Keratinocyte (primary cell): Measurements from ENCODE around the gene INPP5E. TPM values are rescaled to one million over a fixed set of nuclear protein-coding genes. Genes with fewer than 3 reads are reported as not detected.

ENCODE experiments used
- DNase-seq: peaks from one replicate; pipeline ENCODE4 v3.0.0-alpha.2; 2011; ENCODE audit warnings: low read depth, missing footprints, low spot score
- FAIRE-seq: peaks from 2 replicates; lab custom pipeline; 2011; peaks lifted over from hg19 to GRCh38; lab: Jason Lieb, UNC
- H2AFZ ChIP-seq: 2 replicates; pipeline ENCODE4 v1.6.0; 2012; ENCODE audit warnings: low read length, control low read depth, inconsistent platforms; ENCODE audit not compliant: control insufficient read depth
- H3K27ac ChIP-seq: 2 replicates; pipeline ENCODE4 v1.5.1; 2011; ENCODE audit warnings: low read length; ENCODE audit not compliant: control insufficient read depth, insufficient read depth
- H3K27me3 ChIP-seq: 3 replicates; pipeline ENCODE4 v1.6.0; 2011; ENCODE audit warnings: low read length; ENCODE audit not compliant: control insufficient read depth, insufficient read depth; ENCODE audit errors: extremely low read depth
- H3K36me3 ChIP-seq, 2 experiments: 2 replicates in 1 of 2; 3 replicates in 1 of 2; pipeline ENCODE4 v1.5.1; 2011; ENCODE audit warnings: low read length in 2 of 2, mild to moderate bottlenecking in 1 of 2; ENCODE audit not compliant: control insufficient read depth in 2 of 2, insufficient read depth in 2 of 2; ENCODE audit errors: extremely low read depth in 1 of 2
- H3K4me1 ChIP-seq: 3 replicates; pipeline ENCODE4 v1.5.1; 2011; ENCODE audit warnings: low read length; ENCODE audit not compliant: control insufficient read depth, insufficient read depth; ENCODE audit errors: extremely low read depth
- H3K4me2 ChIP-seq: 3 replicates; pipeline ENCODE4 v1.6.0; 2011; ENCODE audit warnings: low read depth, low read length; ENCODE audit not compliant: control insufficient read depth, insufficient read depth; ENCODE audit errors: extremely low read depth
- H3K4me3 ChIP-seq, 3 experiments: fragments of 200-600 bp in 1 of 3; sonication (generic) in 1 of 3; 2 replicates in 2 of 3; 3 replicates in 1 of 3; pipeline ENCODE4 v1.5.1; 2011 to 2016; ENCODE audit warnings: low read length in 3 of 3, mild to moderate bottlenecking in 3 of 3, control low read depth in 2 of 3, inconsistent platforms in 1 of 3, low read depth in 1 of 3, mixed read lengths in 1 of 3, mixed run types in 1 of 3, moderate library complexity in 1 of 3; ENCODE audit not compliant: control insufficient read depth in 2 of 3, insufficient read depth in 2 of 3; ENCODE audit errors: extremely low read depth in 1 of 3
- H3K79me2 ChIP-seq: 2 replicates; pipeline ENCODE4 v1.6.0; 2012; ENCODE audit warnings: low read length; ENCODE audit not compliant: control insufficient read depth, insufficient read depth
- H3K9ac ChIP-seq: 3 replicates; pipeline ENCODE4 v1.6.0; 2011; ENCODE audit warnings: low read length; ENCODE audit not compliant: control insufficient read depth, insufficient read depth; ENCODE audit errors: extremely low read depth
- H3K9me1 ChIP-seq: 3 replicates; pipeline ENCODE4 v1.6.0; 2011; ENCODE audit warnings: low read length; ENCODE audit not compliant: control insufficient read depth, insufficient read depth; ENCODE audit errors: extremely low read depth
- H3K9me3 ChIP-seq: 2 replicates; pipeline ENCODE4 v1.5.1; 2012; ENCODE audit warnings: low read depth, low read length; ENCODE audit not compliant: control insufficient read depth
- H4K20me1 ChIP-seq: 3 replicates; pipeline ENCODE4 v1.6.0; 2011; ENCODE audit warnings: low read length; ENCODE audit not compliant: control insufficient read depth, insufficient read depth; ENCODE audit errors: extremely low read depth
- EZH2 ChIP-seq: IDR thresholded peaks from one replicate; pipeline ENCODE4 v1.6.1; 2012; ENCODE audit warnings: inconsistent platforms, mild to moderate bottlenecking, low read length, moderate library complexity
- dilution Hi-C: fragments of 300-500 bp; cut with MboI; formaldehyde crosslinking; loops from one replicate; pipeline ENCODE4 v1.7.0; 2020; ENCODE audit warnings: low sequenced_read_pairs; ENCODE audit not compliant: extremely low pct_ligation_motif_present
- polyA plus RNA-seq, 5 experiments: library from polyadenylated mRNA; depleted of rRNA in 3 of 5; stranded (reverse) in 3 of 5; stranded (forward) in 1 of 5; unstranded in 1 of 5; fragments of >200 nt; gene quantifications; 1 replicate in 1 of 5; 2 replicates in 3 of 5; 3 replicates in 1 of 5; pipeline versions ENCODE4 v1.2.1 to v1.2.3, GENCODE V29; 2011 to 2012; ENCODE audit warnings: missing spikeins in 2 of 5, low read depth in 1 of 5, low replicate concordance in 1 of 5
- TF ChIP-seq, protein P1 (sequence below), 3 experiments: IDR thresholded peaks in 1 of 3; conservative IDR thresholded peaks in 1 of 3; optimal IDR thresholded peaks in 1 of 3; 2 replicates in 2 of 3; 3 replicates in 1 of 3; pipeline versions ENCODE3 to v1.5.1; 2011; ENCODE audit warnings: low read length in 3 of 3, mild to moderate bottlenecking in 3 of 3, moderate library complexity in 2 of 3, control low read depth in 1 of 3, inconsistent platforms in 1 of 3; ENCODE audit not compliant: insufficient read depth in 2 of 3; ENCODE audit errors: extremely low read depth in 1 of 3

The INPP5E gene
- polyA plus RNA-seq, 1 donor (not counting 4 experiments of a cell fraction or from before 2014, with no cell fraction given), result 4.4 TPM

DNA sequence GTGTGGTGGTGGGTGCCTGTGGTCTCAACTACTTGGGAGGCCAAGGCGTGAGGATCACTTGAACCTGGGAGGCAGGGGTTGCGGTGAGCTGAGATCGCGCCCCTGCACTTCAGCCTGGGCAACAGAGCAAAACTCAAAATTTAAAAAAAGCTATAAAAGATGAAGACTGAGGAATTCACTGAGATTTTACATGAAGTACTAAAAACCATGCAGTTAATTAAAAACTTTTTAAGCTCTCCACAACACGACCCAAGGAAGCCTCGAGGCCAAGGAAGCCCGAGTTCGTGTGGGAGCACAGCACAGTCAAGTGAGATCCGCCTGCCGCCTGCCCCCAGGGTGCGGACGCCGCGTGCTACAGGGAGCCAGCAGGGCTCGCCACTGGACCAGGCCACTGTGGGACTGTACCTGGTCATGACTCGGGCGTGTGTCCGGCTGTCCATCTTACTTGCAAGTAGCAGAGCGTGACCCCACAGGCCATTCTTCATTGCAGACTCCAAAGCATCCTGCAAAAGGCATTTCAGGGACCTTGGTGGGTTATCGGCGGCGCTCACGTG lies 21.2 kb upstream of the INPP5E start:
- peaks cover 56 to 81% of the 10 kb centered on the region in 2 experiments for H3K36me3 ChIP-seq

DNA sequence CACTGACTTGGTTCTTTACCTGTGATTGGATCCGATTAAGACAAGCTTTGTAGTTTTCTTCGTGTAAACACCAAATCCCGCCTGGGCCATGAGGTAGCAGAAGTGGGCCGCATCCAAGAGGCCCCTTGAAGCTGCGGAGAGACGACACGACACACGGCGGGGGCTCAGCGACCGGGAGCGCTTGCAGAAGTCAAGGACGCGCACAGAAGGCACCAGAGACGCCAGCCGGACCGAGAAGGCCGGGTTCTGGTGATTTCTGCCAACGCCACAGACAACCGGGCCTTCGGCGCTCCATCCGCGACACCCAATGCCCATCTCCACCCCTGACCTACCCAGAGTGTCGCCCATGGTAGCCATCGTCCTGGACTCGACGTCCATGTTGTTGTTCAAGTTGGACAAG lies 19.8 kb upstream of the INPP5E start:
- dilution Hi-C loops, result no loop called here
- no peak overlapping the region for H3K4me2 ChIP-seq
- no peaks in the 10 kb centered on the region for H3K4me1 ChIP-seq
- peaks cover 61 to 70% of the 10 kb centered on the region in 2 experiments for H3K36me3 ChIP-seq
- H2AFZ ChIP-seq, result no peak overlapping the region
- H3K9ac ChIP-seq, result no peak overlapping the region
- FAIRE-seq (no peak), DNase-seq (no peak)
- H3K27me3 ChIP-seq, result no peaks in the 10 kb centered on the region
- peaks cover 12% of the 10 kb centered on the region for H3K79me2 ChIP-seq
- H3K9me1 ChIP-seq, result no peaks in the 10 kb centered on the region
- no peaks in the 10 kb centered on the region for H3K9me3 ChIP-seq
- no peak overlapping the region for H3K4me3 ChIP-seq
- peaks cover 3% of the 10 kb centered on the region for H4K20me1 ChIP-seq
- no peak for TF ChIP-seq EZH2
- TF ChIP-seq, protein P1, sequence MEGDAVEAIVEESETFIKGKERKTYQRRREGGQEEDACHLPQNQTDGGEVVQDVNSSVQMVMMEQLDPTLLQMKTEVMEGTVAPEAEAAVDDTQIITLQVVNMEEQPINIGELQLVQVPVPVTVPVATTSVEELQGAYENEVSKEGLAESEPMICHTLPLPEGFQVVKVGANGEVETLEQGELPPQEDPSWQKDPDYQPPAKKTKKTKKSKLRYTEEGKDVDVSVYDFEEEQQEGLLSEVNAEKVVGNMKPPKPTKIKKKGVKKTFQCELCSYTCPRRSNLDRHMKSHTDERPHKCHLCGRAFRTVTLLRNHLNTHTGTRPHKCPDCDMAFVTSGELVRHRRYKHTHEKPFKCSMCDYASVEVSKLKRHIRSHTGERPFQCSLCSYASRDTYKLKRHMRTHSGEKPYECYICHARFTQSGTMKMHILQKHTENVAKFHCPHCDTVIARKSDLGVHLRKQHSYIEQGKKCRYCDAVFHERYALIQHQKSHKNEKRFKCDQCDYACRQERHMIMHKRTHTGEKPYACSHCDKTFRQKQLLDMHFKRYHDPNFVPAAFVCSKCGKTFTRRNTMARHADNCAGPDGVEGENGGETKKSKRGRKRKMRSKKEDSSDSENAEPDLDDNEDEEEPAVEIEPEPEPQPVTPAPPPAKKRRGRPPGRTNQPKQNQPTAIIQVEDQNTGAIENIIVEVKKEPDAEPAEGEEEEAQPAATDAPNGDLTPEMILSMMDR (optimal IDR thresholded peaks at IDR 0.05 in 1 of 3, IDR thresholded peaks at IDR 0.05 in 1 of 3, conservative IDR thresholded peaks at IDR 0.05 in 1 of 3; ENCODE audit: extremely low read depth in 1 of 3, insufficient read depth in 2 of 3, low read length in 3 of 3), result no peak
- no peak overlapping the region for H3K27ac ChIP-seq

More for the DNA sequence above, 21.2 kb upstream of the INPP5E start:
- Histone ChIP-seq H4K20me1 (peaks cover 3% of the 10 kb centered on the region), H3K4me1 (no peaks in the 10 kb centered on the region), H3K4me3 (no peak overlapping the region), H3K4me2 (no peak overlapping the region), H3K27ac (no peak overlapping the region), H3K79me2 (peaks cover 12% of the 10 kb centered on the region), H3K9ac (no peak overlapping the region), H2AFZ (no peak overlapping the region), H3K27me3 (no peaks in the 10 kb centered on the region), H3K9me1 (no peaks in the 10 kb centered on the region), H3K9me3 (no peaks in the 10 kb centered on the region)
- no peak for TF ChIP-seq EZH2
- TF ChIP-seq, protein P1 (optimal IDR thresholded peaks at IDR 0.05 in 1 of 3, IDR thresholded peaks at IDR 0.05 in 1 of 3, conservative IDR thresholded peaks at IDR 0.05 in 1 of 3; ENCODE audit: extremely low read depth in 1 of 3, insufficient read depth in 2 of 3, low read length in 3 of 3), result no peak
- dilution Hi-C loops, result no loop called here
- DNase-seq, result no peak
- no peak for FAIRE-seq
